HCT116 (cell line): ENCODE results near the gene NAIP.
"Not testable (repeated sequence)": the region's sequence is repeated elsewhere in the genome, so short reads cannot be mapped to it uniquely, and the experiment has no call there.

Source experiments
- CBX3 ChIP-seq: IDR thresholded peaks from 2 replicates; pipeline ENCODE4 v1.6.1; 2012; ENCODE audit warnings: low read depth
- JUND ChIP-seq: IDR thresholded peaks from 2 replicates; pipeline ENCODE4 v1.6.1; 2012
- POLR2A ChIP-seq: IDR thresholded peaks from 2 replicates; pipeline ENCODE4 v1.7.0; 2011; ENCODE audit warnings: borderline replicate concordance; ENCODE audit not compliant: insufficient read depth, insufficient read length; ENCODE audit errors: extremely low read depth
- RAD21 ChIP-seq: IDR thresholded peaks from 2 replicates; pipeline ENCODE4 v1.6.1; 2012; ENCODE audit warnings: low read depth, mild to moderate bottlenecking
- SIN3A ChIP-seq: IDR thresholded peaks from 2 replicates; pipeline ENCODE4 v1.6.1; 2012; ENCODE audit warnings: low read depth
- SP1 ChIP-seq: IDR thresholded peaks from 2 replicates; pipeline ENCODE4 v1.6.1; 2012; ENCODE audit warnings: low read depth
- TCF7L2 ChIP-seq: IDR thresholded peaks from 2 replicates; pipeline ENCODE4 v1.7.0; 2011; ENCODE audit warnings: borderline replicate concordance, inconsistent platforms; ENCODE audit not compliant: insufficient read depth, insufficient read length; ENCODE audit errors: extremely low read depth
- TF ChIP-seq, protein P1 (sequence below), 3 experiments: fragments of 200-600 bp in 1 of 3; sonication (generic) in 1 of 3; IDR thresholded peaks in 2 of 3; conservative IDR thresholded peaks in 1 of 3; 2 replicates each; pipeline ENCODE4 v1.5.1; 2012 to 2017; ENCODE audit warnings: low read depth in 2 of 3, low read length in 2 of 3, antibody characterized with exemption in 1 of 3, borderline replicate concordance in 1 of 3, control low read depth in 1 of 3, mild to moderate bottlenecking in 1 of 3, mixed read lengths in 1 of 3, mixed run types in 1 of 3, moderate library complexity in 1 of 3; ENCODE audit not compliant: insufficient read depth in 1 of 3
- TF ChIP-seq, protein P2 (sequence below): IDR thresholded peaks from 2 replicates; pipeline ENCODE4 v1.6.1; 2012

DNA sequence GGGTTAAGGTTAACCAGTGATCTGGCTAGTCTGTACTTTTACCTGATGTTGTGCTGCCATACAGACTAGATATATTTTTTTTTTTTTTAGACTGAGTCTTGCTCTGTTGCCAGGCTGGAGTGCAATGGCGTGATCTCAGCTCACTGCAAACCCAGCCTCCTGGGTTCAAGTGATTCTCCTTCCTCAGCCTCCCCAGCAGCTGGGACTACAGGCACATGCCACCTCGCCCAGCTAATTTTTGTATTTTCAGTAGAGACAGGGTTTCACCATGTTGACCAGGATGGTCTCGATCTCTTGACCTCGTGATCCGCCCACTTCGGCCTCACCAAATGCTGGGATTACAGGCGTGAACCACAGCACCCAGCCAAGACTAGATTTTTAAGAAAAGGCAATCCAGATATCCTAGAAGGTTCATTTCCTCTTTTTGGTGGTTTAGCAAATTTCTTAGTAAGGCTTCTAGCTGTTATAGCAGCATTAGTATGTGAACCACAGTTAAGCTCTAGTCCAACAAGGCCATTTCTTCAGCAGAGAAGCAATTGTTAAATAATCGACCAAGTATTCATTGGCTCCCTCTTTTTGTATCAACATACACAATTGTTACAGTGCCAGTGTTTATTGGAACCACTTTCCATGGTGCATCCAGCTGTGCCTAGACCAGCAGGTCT is at the start of gene NAIP:
- TF ChIP-seq, protein P1, sequence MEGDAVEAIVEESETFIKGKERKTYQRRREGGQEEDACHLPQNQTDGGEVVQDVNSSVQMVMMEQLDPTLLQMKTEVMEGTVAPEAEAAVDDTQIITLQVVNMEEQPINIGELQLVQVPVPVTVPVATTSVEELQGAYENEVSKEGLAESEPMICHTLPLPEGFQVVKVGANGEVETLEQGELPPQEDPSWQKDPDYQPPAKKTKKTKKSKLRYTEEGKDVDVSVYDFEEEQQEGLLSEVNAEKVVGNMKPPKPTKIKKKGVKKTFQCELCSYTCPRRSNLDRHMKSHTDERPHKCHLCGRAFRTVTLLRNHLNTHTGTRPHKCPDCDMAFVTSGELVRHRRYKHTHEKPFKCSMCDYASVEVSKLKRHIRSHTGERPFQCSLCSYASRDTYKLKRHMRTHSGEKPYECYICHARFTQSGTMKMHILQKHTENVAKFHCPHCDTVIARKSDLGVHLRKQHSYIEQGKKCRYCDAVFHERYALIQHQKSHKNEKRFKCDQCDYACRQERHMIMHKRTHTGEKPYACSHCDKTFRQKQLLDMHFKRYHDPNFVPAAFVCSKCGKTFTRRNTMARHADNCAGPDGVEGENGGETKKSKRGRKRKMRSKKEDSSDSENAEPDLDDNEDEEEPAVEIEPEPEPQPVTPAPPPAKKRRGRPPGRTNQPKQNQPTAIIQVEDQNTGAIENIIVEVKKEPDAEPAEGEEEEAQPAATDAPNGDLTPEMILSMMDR (IDR thresholded peaks at IDR 0.05 in 2 of 3, conservative IDR thresholded peaks at IDR 0.05 in 1 of 3; ENCODE audit: borderline replicate concordance in 1 of 3, insufficient read depth in 1 of 3, low read depth in 2 of 3, low read length in 2 of 3), result not testable (repeated sequence)
- not testable (repeated sequence) for TF ChIP-seq TCF7L2, CBX3, POLR2A, RAD21, JUND, SP1, SIN3A
- TF ChIP-seq, protein P2, sequence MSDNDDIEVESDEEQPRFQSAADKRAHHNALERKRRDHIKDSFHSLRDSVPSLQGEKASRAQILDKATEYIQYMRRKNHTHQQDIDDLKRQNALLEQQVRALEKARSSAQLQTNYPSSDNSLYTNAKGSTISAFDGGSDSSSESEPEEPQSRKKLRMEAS, result not testable (repeated sequence)
